Vagina (tissue), 2 donors: ENCODE results near the gene ELK3.

Experiments used
- CTCF ChIP-seq, 3 experiments: fragments of 450-650 bp in 2 of 3; fragments of 200-600 bp in 1 of 3; sonication (generic) in 1 of 3; IDR thresholded peaks; one replicate each; pipeline ENCODE4 v1.5.1; 2017 to 2019; ENCODE audit warnings: antibody characterized with exemption in 3 of 3, mild to moderate bottlenecking in 2 of 3, moderate library complexity in 2 of 3
- POLR2AphosphoS5 ChIP-seq, 2 donors: sonication (generic); formaldehyde crosslinking; IDR thresholded peaks; one replicate each; pipeline ENCODE4 v1.9.0; 2017; ENCODE audit warnings: antibody characterized with exemption in 2 of 2, mild to moderate bottlenecking in 2 of 2, low read depth in 1 of 2; ENCODE audit not compliant: insufficient read depth in 1 of 2

GRCh38 chr12:96233939-96234461 is 39.8 kb downstream of the ELK3 start:
- TF ChIP-seq POLR2AphosphoS5 (IDR thresholded peaks at IDR 0.05; ENCODE audit: insufficient read depth in 1 of 2, low read depth in 1 of 2), result peak; percentile 80 to 92
- TF ChIP-seq CTCF (IDR thresholded peaks at IDR 0.05), result no peak
